K562 (cell line): ENCODE data around the gene INCA1. TPM values are rescaled to one million over a fixed set of nuclear protein-coding genes. Genes with fewer than 3 reads are reported as not detected.

Experiments used
- ATF7 ChIP-seq: fragments of 450-650 bp; IDR thresholded peaks from 2 replicates; pipeline ENCODE4 v1.7.1; 2014; ENCODE audit warnings: mild to moderate bottlenecking, moderate library complexity
- CREB1 ChIP-seq, 2 experiments: sonication (generic) in 1 of 2; formaldehyde crosslinking in 1 of 2; IDR thresholded peaks; 2 replicates each; pipeline versions ENCODE4 v1.6.1 to v1.8.0; 2012 to 2022; ENCODE audit warnings: inconsistent platforms in 1 of 2, mild to moderate bottlenecking in 1 of 2, missing genetic modification reagents in 1 of 2, moderate library complexity in 1 of 2
- CREM ChIP-seq: IDR thresholded peaks from 2 replicates; pipeline ENCODE4 v1.6.1; 2014; ENCODE audit warnings: antibody characterized with exemption, low read depth
- HNRNPH1 ChIP-seq: fragments of 200-400 bp; formaldehyde crosslinking; optimal IDR thresholded peaks from 2 replicates; pipeline ENCODE3; 2017; ENCODE audit warnings: low read depth, mild to moderate bottlenecking, low read length, moderate library complexity
- MAZ ChIP-seq, 2 experiments: fragments of 450-650 bp in 1 of 2; sonication (generic) in 1 of 2; formaldehyde crosslinking; IDR thresholded peaks in 1 of 2; conservative IDR thresholded peaks in 1 of 2; 2 replicates each; pipeline versions ENCODE4 v1.4.0 to v1.5.0; 2020; ENCODE audit warnings: mild to moderate bottlenecking in 1 of 2, missing genetic modification reagents in 1 of 2
- NONO ChIP-seq, 2 experiments: fragments of 200-400 bp in 1 of 2; fragments of 450-650 bp in 1 of 2; formaldehyde crosslinking in 1 of 2; IDR thresholded peaks; 2 replicates each; pipeline ENCODE4 v1.6.1; 2017; ENCODE audit warnings: low read depth in 2 of 2, mild to moderate bottlenecking in 2 of 2, moderate library complexity in 2 of 2, low read length in 1 of 2
- PHF8 ChIP-seq: fragments of 200-600 bp; sonication (generic); IDR thresholded peaks from 2 replicates; pipeline ENCODE4 v1.6.1; 2012; ENCODE audit warnings: mixed run types, mild to moderate bottlenecking, inconsistent platforms, low read length, moderate library complexity, borderline replicate concordance
- POLR2A ChIP-seq: fragments of 450-650 bp; conservative IDR thresholded peaks from 2 replicates; pipeline ENCODE4 v1.6.1; 2016
- RBM34 ChIP-seq: fragments of 200-400 bp; formaldehyde crosslinking; IDR thresholded peaks from 2 replicates; pipeline ENCODE4 v1.6.1; 2018; ENCODE audit warnings: low read length, borderline replicate concordance; ENCODE audit not compliant: insufficient read depth
- SNIP1 ChIP-seq: fragments of 450-650 bp; IDR thresholded peaks from 2 replicates; pipeline ENCODE4 v1.7.1; 2017; ENCODE audit warnings: low read depth, mild to moderate bottlenecking
- SOX6 ChIP-seq: fragments of 450-650 bp; IDR thresholded peaks from 2 replicates; pipeline ENCODE4 v1.6.1; 2014; ENCODE audit warnings: mild to moderate bottlenecking
- SP1 ChIP-seq: sonication (generic); formaldehyde crosslinking; IDR thresholded peaks from 2 replicates; pipeline ENCODE4 v1.8.1; 2022; ENCODE audit warnings: mild to moderate bottlenecking, missing genetic modification reagents
- TAF1 ChIP-seq: IDR thresholded peaks from 2 replicates; pipeline ENCODE4 v1.6.1; 2011; ENCODE audit warnings: mild to moderate bottlenecking, low read length, moderate library complexity; ENCODE audit not compliant: insufficient read depth, control insufficient read depth, severe bottlenecking; ENCODE audit errors: extremely low read depth
- U2AF1 ChIP-seq: fragments of 200-400 bp; formaldehyde crosslinking; optimal IDR thresholded peaks from 2 replicates; pipeline ENCODE3; 2017; ENCODE audit warnings: mild to moderate bottlenecking, low read depth, low read length, moderate library complexity
- ZBTB7A ChIP-seq: IDR thresholded peaks from 2 replicates; pipeline ENCODE4 v1.6.1; 2011; ENCODE audit warnings: low read depth, mild to moderate bottlenecking, low read length, moderate library complexity, borderline replicate concordance; ENCODE audit not compliant: control insufficient read depth
- ZNF583 ChIP-seq: fragments of 250-450 bp; sonication (Bioruptor Pico); IDR thresholded peaks from 2 replicates; pipeline ENCODE4 v1.4.0; 2020
- polyA plus RNA-seq, 8 experiments: library from polyadenylated mRNA; depleted of rRNA in 4 of 8; stranded (reverse) in 5 of 8; unstranded in 3 of 8; fragments of >200 nt; fragmentation: Nextera tagmentation in 2 of 8; fragmentation: Illumina TruSeq in 1 of 8; extraction: Ambion mirVana in 2 of 8; extraction: Trizol in 1 of 8; gene quantifications; 2 replicates each; pipeline versions ENCODE4 v1.2.1 to v1.2.3, GENCODE V29; 2011 to 2014; ENCODE audit warnings: inconsistent platforms in 1 of 8, missing spikeins in 1 of 8
- total RNA-seq, 7 experiments: library from RNA; depleted of rRNA in 6 of 7; stranded (reverse); fragments of >200 nt in 6 of 7; fragmentation: Illumina TruSeq in 2 of 7; extraction: Trizol in 2 of 7; gene quantifications; 2 replicates each; pipeline versions ENCODE4 v1.2.1 to v1.2.3, GENCODE V29; 2011 to 2021; ENCODE audit warnings: low replicate concordance in 1 of 7
- TF ChIP-seq, protein P1 (sequence below): sonication (generic); formaldehyde crosslinking; IDR thresholded peaks from 2 replicates; pipeline ENCODE4 v1.9.0; 2022; ENCODE audit warnings: mild to moderate bottlenecking, missing genetic modification reagents
- TF ChIP-seq, protein P2 (sequence below), 2 experiments: fragments of 450-650 bp; conservative IDR thresholded peaks; 2 replicates each; pipeline ENCODE4 v1.6.1; 2017; ENCODE audit warnings: mild to moderate bottlenecking in 2 of 2, moderate library complexity in 2 of 2
- TF ChIP-seq, protein P3 (sequence below): sonication (generic); formaldehyde crosslinking; IDR thresholded peaks from 2 replicates; pipeline ENCODE4 v1.8.0; 2022; ENCODE audit warnings: mild to moderate bottlenecking, missing genetic modification reagents
- TF ChIP-seq, protein P4 (sequence below): fragments of 450-650 bp; IDR thresholded peaks from 2 replicates; pipeline ENCODE4 v1.6.1; 2016; ENCODE audit warnings: borderline replicate concordance

Gene INCA1
- total and polyA plus RNA-seq, 9 of the 15 experiments (the other 6 are each of a cell fraction or from before 2014, with no cell fraction given), result 0.08 to 0.50 (median 0.13) TPM; not detected in 4

DNA sequence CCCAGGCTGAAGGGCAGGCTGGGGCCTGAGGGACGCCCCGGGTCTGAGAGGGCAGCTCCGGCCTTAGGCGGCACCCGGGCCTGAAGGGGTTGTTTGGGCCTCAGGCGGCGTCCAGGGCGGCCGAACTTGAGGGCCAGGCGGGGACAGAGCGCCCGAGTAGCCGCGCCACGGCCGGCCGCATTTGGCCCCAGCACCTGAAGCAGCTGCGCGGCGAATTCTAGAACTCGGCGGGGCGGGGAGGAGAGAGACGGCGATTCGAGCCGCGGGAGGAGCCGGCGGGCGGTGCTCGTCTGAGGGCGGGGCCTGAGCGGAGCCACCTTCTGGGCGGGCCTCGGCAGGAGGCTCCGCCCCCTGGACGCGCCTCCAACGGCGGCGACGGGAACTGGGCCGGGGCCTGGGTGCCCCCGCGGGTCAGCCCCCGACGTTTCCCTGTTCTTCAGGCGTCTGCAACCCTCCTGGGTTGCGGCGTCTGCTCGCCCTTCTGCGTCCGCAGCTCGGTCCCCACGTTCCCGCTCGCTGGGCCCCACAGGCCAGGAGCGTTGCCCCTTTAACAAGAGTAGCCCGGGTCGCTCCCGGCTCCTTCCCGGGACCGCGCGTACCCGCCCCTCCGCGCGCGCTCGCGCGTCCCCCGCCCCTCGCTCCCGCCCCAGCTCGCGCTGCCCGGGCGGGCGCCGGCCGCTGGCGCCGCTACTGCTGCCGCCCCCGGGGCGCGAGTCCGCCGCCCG lies at the start of gene INCA1, which contains the start of gene KIF1C (continued):
- peak; percentile 40 for TF ChIP-seq U2AF1
- TF ChIP-seq MAZ (CRISPR knock-in tag; conservative IDR thresholded peaks at IDR 0.05 in 1 of 2, IDR thresholded peaks at IDR 0.05 in 1 of 2), result peak; percentile 70 to 87
- TF ChIP-seq RBM34, result peak; percentile 40; the same call in 1 of the 2 replicates
- peak in 1 of 2 experiments; percentile 55; a peak in 1 of 4 replicates for TF ChIP-seq NONO (IDR thresholded peaks at IDR 0.05; ENCODE audit: low read depth in 2 of 2, low read length in 1 of 2)
- TF ChIP-seq, protein P1, sequence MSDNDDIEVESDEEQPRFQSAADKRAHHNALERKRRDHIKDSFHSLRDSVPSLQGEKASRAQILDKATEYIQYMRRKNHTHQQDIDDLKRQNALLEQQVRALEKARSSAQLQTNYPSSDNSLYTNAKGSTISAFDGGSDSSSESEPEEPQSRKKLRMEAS (CRISPR knock-in tag), result peak; percentile 64
- peak; percentile 15 for TF ChIP-seq TAF1
- 0 out of 2 replicates have a peak, but pooled peaks have one; percentile 8 for TF ChIP-seq CREB1 (IDR thresholded peaks at IDR 0.05)
- peak; percentile 15; the same call in 1 of the 2 replicates for TF ChIP-seq CREB1 (CRISPR knock-in tag; IDR thresholded peaks at IDR 0.05)
- 0 out of 2 replicates have a peak, but pooled peaks have one; percentile 9 for TF ChIP-seq SOX6
- no peak for TF ChIP-seq ZNF583
- TF ChIP-seq, protein P2, sequence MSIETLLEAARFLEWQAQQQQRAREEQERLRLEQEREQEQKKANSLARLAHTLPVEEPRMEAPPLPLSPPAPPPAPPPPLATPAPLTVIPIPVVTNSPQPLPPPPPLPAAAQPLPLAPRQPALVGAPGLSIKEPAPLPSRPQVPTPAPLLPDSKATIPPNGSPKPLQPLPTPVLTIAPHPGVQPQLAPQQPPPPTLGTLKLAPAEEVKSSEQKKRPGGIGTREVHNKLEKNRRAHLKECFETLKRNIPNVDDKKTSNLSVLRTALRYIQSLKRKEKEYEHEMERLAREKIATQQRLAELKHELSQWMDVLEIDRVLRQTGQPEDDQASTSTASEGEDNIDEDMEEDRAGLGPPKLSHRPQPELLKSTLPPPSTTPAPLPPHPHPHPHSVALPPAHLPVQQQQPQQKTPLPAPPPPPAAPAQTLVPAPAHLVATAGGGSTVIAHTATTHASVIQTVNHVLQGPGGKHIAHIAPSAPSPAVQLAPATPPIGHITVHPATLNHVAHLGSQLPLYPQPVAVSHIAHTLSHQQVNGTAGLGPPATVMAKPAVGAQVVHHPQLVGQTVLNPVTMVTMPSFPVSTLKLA (conservative IDR thresholded peaks at IDR 0.05), result peak in 1 of 2 experiments; percentile 34; a peak in 2 of 4 replicates
- peak; percentile 8; the same call in 1 of the 2 replicates for TF ChIP-seq CREM
- 0 out of 2 replicates have a peak, but pooled peaks have one; percentile 28 for TF ChIP-seq ZBTB7A
- TF ChIP-seq SP1 (CRISPR knock-in tag), result peak; percentile 81
- peak; percentile 50; the same call in 1 of the 2 replicates for TF ChIP-seq PHF8
- TF ChIP-seq, protein P3, sequence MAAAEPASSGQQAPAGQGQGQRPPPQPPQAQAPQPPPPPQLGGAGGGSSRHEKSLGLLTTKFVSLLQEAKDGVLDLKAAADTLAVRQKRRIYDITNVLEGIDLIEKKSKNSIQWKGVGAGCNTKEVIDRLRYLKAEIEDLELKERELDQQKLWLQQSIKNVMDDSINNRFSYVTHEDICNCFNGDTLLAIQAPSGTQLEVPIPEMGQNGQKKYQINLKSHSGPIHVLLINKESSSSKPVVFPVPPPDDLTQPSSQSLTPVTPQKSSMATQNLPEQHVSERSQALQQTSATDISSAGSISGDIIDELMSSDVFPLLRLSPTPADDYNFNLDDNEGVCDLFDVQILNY (CRISPR knock-in tag), result no peak
- peak; percentile 67 for TF ChIP-seq POLR2A
- TF ChIP-seq HNRNPH1, result no peak
- TF ChIP-seq SNIP1, result peak; percentile 100
- TF ChIP-seq ATF7, result peak; percentile 55
- TF ChIP-seq, protein P4, sequence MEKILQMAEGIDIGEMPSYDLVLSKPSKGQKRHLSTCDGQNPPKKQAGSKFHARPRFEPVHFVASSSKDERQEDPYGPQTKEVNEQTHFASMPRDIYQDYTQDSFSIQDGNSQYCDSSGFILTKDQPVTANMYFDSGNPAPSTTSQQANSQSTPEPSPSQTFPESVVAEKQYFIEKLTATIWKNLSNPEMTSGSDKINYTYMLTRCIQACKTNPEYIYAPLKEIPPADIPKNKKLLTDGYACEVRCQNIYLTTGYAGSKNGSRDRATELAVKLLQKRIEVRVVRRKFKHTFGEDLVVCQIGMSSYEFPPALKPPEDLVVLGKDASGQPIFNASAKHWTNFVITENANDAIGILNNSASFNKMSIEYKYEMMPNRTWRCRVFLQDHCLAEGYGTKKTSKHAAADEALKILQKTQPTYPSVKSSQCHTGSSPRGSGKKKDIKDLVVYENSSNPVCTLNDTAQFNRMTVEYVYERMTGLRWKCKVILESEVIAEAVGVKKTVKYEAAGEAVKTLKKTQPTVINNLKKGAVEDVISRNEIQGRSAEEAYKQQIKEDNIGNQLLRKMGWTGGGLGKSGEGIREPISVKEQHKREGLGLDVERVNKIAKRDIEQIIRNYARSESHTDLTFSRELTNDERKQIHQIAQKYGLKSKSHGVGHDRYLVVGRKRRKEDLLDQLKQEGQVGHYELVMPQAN, result peak; percentile 67; the same call in 1 of the 2 replicates
